HepG2 (cell line): ENCODE measurements around the gene COX4I1. TPM values are rescaled to one million over a fixed set of nuclear protein-coding genes. Genes with fewer than 3 reads are reported as not detected.

Experiments used
- ATAC-seq: fragments of 200-7000 bp; cut with Tn5 transposase; 3 replicates; pipeline ENCODE4 v1.9.1; 2020; ENCODE audit warnings: mild to moderate bottlenecking, moderate library complexity
- BruUV-seq: library from RNA; stranded (reverse); fragments of 400-500 nt; replicated peaks from 2 replicates; lab custom pipeline; 2021; lab: Mats Ljungman, UMichigan
- CTCF ChIA-PET: fragments of 300-600 bp; formaldehyde crosslinking; extraction: SDS; loops from one replicate; lab custom pipeline; 2021; ENCODE audit warnings: low total read pairs, inconsistent platforms, low intra/inter-chr PET ratio; lab: Yijun Ruan, JAX
- POLR2A ChIA-PET: fragments of 350-600 bp; sonication (Branson Sonifier 250); formaldehyde crosslinking; loops from one replicate; lab custom pipeline; 2020; ENCODE audit warnings: antibody characterized with exemption, inconsistent platforms; lab: Yijun Ruan, JAX
- DNase-seq: peaks from one replicate; pipeline ENCODE4 v3.0.0-alpha.2; 2015; ENCODE audit warnings: low spot score
- FAIRE-seq: peaks from 3 replicates; lab custom pipeline; 2011; peaks lifted over from hg19 to GRCh38; lab: Jason Lieb, UNC
- H2AFZ ChIP-seq: one replicate; pipeline ENCODE4 v1.6.1; 2011; ENCODE audit warnings: low read length, inconsistent platforms
- H3K27ac ChIP-seq: fragments of 300-600 bp; 3 replicates; pipeline ENCODE4 v1.8.0; 2011; ENCODE audit warnings: mixed run types, mild to moderate bottlenecking, mixed read lengths, low read length, inconsistent platforms; ENCODE audit not compliant: insufficient read depth; ENCODE audit errors: extremely low read length
- H3K27me3 ChIP-seq, 2 experiments: fragments of 200-600 bp in 1 of 2; 2 replicates in 1 of 2; 3 replicates in 1 of 2; pipeline versions ENCODE4 v1.6.0 to v1.8.0; 2011; ENCODE audit warnings: low read length in 2 of 2, mild to moderate bottlenecking in 2 of 2, moderate library complexity in 2 of 2, inconsistent platforms in 1 of 2; ENCODE audit not compliant: insufficient read depth in 2 of 2, control insufficient read depth in 1 of 2
- H3K36me3 ChIP-seq, 2 experiments: fragments of 200-600 bp in 1 of 2; replicated peaks in 1 of 2; 2 replicates in 1 of 2; 3 replicates in 1 of 2; pipeline versions ENCODE4 v1.5.1 to v1.8.0; 2011; ENCODE audit warnings: low read length in 2 of 2, inconsistent platforms in 1 of 2; ENCODE audit not compliant: insufficient read depth in 2 of 2, control insufficient read depth in 1 of 2
- H3K4me1 ChIP-seq: 2 replicates; pipeline ENCODE4 v1.5.1; 2012; ENCODE audit warnings: low read length, inconsistent platforms; ENCODE audit not compliant: insufficient read depth
- H3K4me2 ChIP-seq: 2 replicates; pipeline ENCODE4 v1.6.0; 2011; ENCODE audit warnings: low read depth, low read length, inconsistent platforms
- H3K4me3 ChIP-seq, 3 experiments: fragments of 200-600 bp in 1 of 3; sonication (generic), shearing (Covaris generic) in 1 of 3; replicated peaks in 1 of 3; 2 replicates each; pipeline ENCODE4 v1.5.1; 2011 to 2016; ENCODE audit warnings: low read length in 3 of 3, inconsistent platforms in 2 of 3, low read depth in 2 of 3, mild to moderate bottlenecking in 2 of 3, control low read depth in 1 of 3, mixed read lengths in 1 of 3; ENCODE audit not compliant: insufficient read depth in 1 of 3
- H3K79me2 ChIP-seq: one replicate; pipeline ENCODE4 v1.6.1; 2011; ENCODE audit warnings: low read length, inconsistent platforms; ENCODE audit not compliant: insufficient read depth
- H3K9ac ChIP-seq: 2 replicates; pipeline ENCODE4 v1.6.0; 2011; ENCODE audit warnings: mild to moderate bottlenecking, low read depth, low read length, inconsistent platforms; ENCODE audit not compliant: insufficient read depth
- H3K9me3 ChIP-seq: 2 replicates; pipeline ENCODE4 v1.5.1; 2012; ENCODE audit warnings: mild to moderate bottlenecking, low read length
- H4K20me1 ChIP-seq: 2 replicates; pipeline ENCODE4 v1.6.0; 2011; ENCODE audit warnings: inconsistent platforms, mild to moderate bottlenecking, low read length, moderate library complexity; ENCODE audit not compliant: insufficient read depth
- HNF1B ChIP-seq: sonication (generic); formaldehyde crosslinking; IDR thresholded peaks from 2 replicates; pipeline ENCODE4 v1.5.1; 2020; ENCODE audit warnings: mild to moderate bottlenecking, moderate library complexity, missing genetic modification reagents
- KDM2A ChIP-seq: sonication (generic); formaldehyde crosslinking; IDR thresholded peaks from 2 replicates; pipeline ENCODE4 v1.4.0; 2020; ENCODE audit warnings: low read depth, missing genetic modification reagents, borderline replicate concordance
- MYC ChIP-seq: sonication (generic); formaldehyde crosslinking; IDR thresholded peaks from 2 replicates; pipeline ENCODE4 v1.9.0; 2021; ENCODE audit warnings: missing genetic modification reagents, borderline replicate concordance
- NR3C1 ChIP-seq: sonication (generic); formaldehyde crosslinking; IDR thresholded peaks from 2 replicates; pipeline ENCODE4 v1.4.0; 2020; ENCODE audit warnings: missing genetic modification reagents
- POGZ ChIP-seq: sonication (generic); formaldehyde crosslinking; IDR thresholded peaks from 2 replicates; pipeline ENCODE4 v1.4.0; 2020; ENCODE audit warnings: mild to moderate bottlenecking, missing genetic modification reagents
- SRSF1 ChIP-seq: fragments of 200-400 bp; formaldehyde crosslinking; optimal IDR thresholded peaks from 2 replicates; pipeline ENCODE3; 2017; ENCODE audit warnings: mild to moderate bottlenecking, low read depth, low read length, moderate library complexity
- STAG1 ChIP-seq: sonication (generic); formaldehyde crosslinking; IDR thresholded peaks from 2 replicates; pipeline ENCODE4 v1.4.0; 2020; ENCODE audit warnings: missing genetic modification reagents
- TBX2 ChIP-seq: sonication (generic); formaldehyde crosslinking; IDR thresholded peaks from 2 replicates; pipeline ENCODE4 v1.5.0; 2020; ENCODE audit warnings: missing genetic modification reagents, mild to moderate bottlenecking, borderline replicate concordance
- XBP1 ChIP-seq: sonication (generic); formaldehyde crosslinking; IDR thresholded peaks from 2 replicates; pipeline ENCODE4 v1.5.0; 2020; ENCODE audit warnings: missing genetic modification reagents
- ZMAT3 ChIP-seq: sonication (generic); formaldehyde crosslinking; conservative IDR thresholded peaks from 2 replicates; pipeline ENCODE4 v1.7.0; 2021; ENCODE audit warnings: missing genetic modification reagents
- ZNF510 ChIP-seq: sonication (generic); formaldehyde crosslinking; IDR thresholded peaks from 2 replicates; pipeline ENCODE4 v1.4.0; 2020; ENCODE audit warnings: low read depth, mild to moderate bottlenecking, missing genetic modification reagents
- ZNF687 ChIP-seq: sonication (generic); formaldehyde crosslinking; IDR thresholded peaks from 2 replicates; pipeline ENCODE4 v1.5.1; 2020; ENCODE audit warnings: mild to moderate bottlenecking, missing genetic modification reagents, moderate library complexity
- ZSCAN25 ChIP-seq: sonication (generic); formaldehyde crosslinking; IDR thresholded peaks from 2 replicates; pipeline ENCODE4 v1.8.0; 2022; ENCODE audit warnings: mild to moderate bottlenecking, missing genetic modification reagents
- WGBS: methylation state at CpG from one replicate; pipeline ENCODE4 v1.1.6; 2017; ENCODE audit warnings: low lambda C conversion rate; 5-methylcytosine and 5-hydroxymethylcytosine counted together
- in situ Hi-C: cut with HindIII; loops from 2 replicates; pipeline ENCODE4 v1.10.0; 2017; ENCODE audit warnings: low pct_unique_long_range_greater_than_20kb; ENCODE audit not compliant: extremely low pct_ligation_motif_present
- intact Hi-C: fragments of 100-400 bp; cut with micrococcal nuclease; formaldehyde crosslinking; loops from one replicate; pipeline ENCODE4 v1.10.0; 2022; ENCODE audit not compliant: unreplicated experiment
- polyA plus RNA-seq, 8 experiments: library from polyadenylated mRNA; depleted of rRNA in 3 of 8; stranded (reverse) in 7 of 8; unstranded in 1 of 8; fragments of >200 nt; fragmentation: Illumina TruSeq in 4 of 8; extraction: Trizol in 4 of 8; gene quantifications; 2 replicates each; pipeline versions ENCODE4 v1.2.1 to v1.2.3, GENCODE V29; 2011 to 2016; ENCODE audit warnings: low read depth in 4 of 8, missing spikeins in 1 of 8, mixed read lengths in 1 of 8; ENCODE audit not compliant: insufficient read depth in 1 of 8
- total RNA-seq, 5 experiments: library from RNA; depleted of rRNA; stranded (reverse); fragments of >200 nt; fragmentation: Illumina TruSeq; extraction: Trizol; gene quantifications; 2 replicates each; pipeline ENCODE4 v1.2.3, GENCODE V29; 2016; ENCODE audit warnings: low read depth in 1 of 5
- TF ChIP-seq, protein P1 (sequence below): sonication (generic); formaldehyde crosslinking; IDR thresholded peaks from 2 replicates; pipeline ENCODE4 v1.4.0; 2020; ENCODE audit warnings: missing genetic modification reagents

Gene COX4I1
- total and polyA plus RNA-seq, 2 of the 13 experiments (the other 11 are each of a cell fraction or from before 2014, with no cell fraction given): 658 to 902 TPM

GRCh38 chr16:85752511-85753420, 46.7 kb upstream of the COX4I1 start:
- Histone ChIP-seq H3K9me3 (no peaks in the 10 kb centered on the region), H3K4me2 (no peak overlapping the region), H4K20me1 (peaks cover 8% of the 10 kb centered on the region; the same call in 1 of the 2 replicates), H2AFZ (no peak overlapping the region), H3K36me3 (no peaks in the 10 kb centered on the region), H3K27me3 (peaks cover 37 to 77% of the 10 kb centered on the region in 2 experiments), H3K9ac (no peak overlapping the region), H3K4me1 (0 out of 2 replicates have a peak, but pooled peaks cover 22% of the 10 kb centered on the region), H3K27ac (no peak overlapping the region), H3K4me3 (no peak overlapping the region), H3K79me2 (no peaks in the 10 kb centered on the region)
- WGBS: 26% methylated on average over 9 of the region's 21 CpGs
- peak; percentile 87 for ATAC-seq
- in situ Hi-C loops (no loop called here), intact Hi-C loops (no loop called here)
- CTCF ChIA-PET: no interaction called here
- peak; percentile 54 for FAIRE-seq
- DNase-seq: peak; percentile 49
- POLR2A ChIA-PET: no interaction called here
- BruUV-seq: no TSS peak
- TF ChIP-seq MYC: no peak
- TF ChIP-seq ZNF510 (CRISPR knock-in tag): no peak
- no peak for TF ChIP-seq SRSF1
- no peak for TF ChIP-seq POGZ (CRISPR knock-in tag)
- 0 out of 2 replicates have a peak, but pooled peaks have one; percentile 32 for TF ChIP-seq HNF1B
- TF ChIP-seq ZSCAN25: 0 out of 2 replicates have a peak, but pooled peaks have one; percentile 18
- no peak for TF ChIP-seq ZMAT3 (CRISPR knock-in tag)
- no peak for TF ChIP-seq XBP1 (CRISPR knock-in tag)
- TF ChIP-seq KDM2A (CRISPR knock-in tag): 0 out of 2 replicates have a peak, but pooled peaks have one; percentile 27
- no peak for TF ChIP-seq NR3C1 (CRISPR knock-in tag)
- TF ChIP-seq, protein P1, sequence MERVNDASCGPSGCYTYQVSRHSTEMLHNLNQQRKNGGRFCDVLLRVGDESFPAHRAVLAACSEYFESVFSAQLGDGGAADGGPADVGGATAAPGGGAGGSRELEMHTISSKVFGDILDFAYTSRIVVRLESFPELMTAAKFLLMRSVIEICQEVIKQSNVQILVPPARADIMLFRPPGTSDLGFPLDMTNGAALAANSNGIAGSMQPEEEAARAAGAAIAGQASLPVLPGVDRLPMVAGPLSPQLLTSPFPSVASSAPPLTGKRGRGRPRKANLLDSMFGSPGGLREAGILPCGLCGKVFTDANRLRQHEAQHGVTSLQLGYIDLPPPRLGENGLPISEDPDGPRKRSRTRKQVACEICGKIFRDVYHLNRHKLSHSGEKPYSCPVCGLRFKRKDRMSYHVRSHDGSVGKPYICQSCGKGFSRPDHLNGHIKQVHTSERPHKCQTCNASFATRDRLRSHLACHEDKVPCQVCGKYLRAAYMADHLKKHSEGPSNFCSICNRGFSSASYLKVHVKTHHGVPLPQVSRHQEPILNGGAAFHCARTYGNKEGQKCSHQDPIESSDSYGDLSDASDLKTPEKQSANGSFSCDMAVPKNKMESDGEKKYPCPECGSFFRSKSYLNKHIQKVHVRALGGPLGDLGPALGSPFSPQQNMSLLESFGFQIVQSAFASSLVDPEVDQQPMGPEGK: peak; percentile 51; the same call in 1 of the 2 replicates
- peak; percentile 42; the same call in 1 of the 2 replicates for TF ChIP-seq STAG1 (CRISPR knock-in tag)
- TF ChIP-seq TBX2 (CRISPR knock-in tag): peak; percentile 46; the same call in 1 of the 2 replicates
- peak; percentile 30; the same call in 1 of the 2 replicates for TF ChIP-seq ZNF687 (CRISPR knock-in tag)
